Measurements from ENCODE around the gene NDUFAF5. TPM values are rescaled to one million over a fixed set of nuclear protein-coding genes. Genes with fewer than 3 reads are reported as not detected.

Gene NDUFAF5
- polyA plus RNA-seq, 3 donors from 2014 or later, result 5.8 to 14.8 (median 7.7) TPM

Other genes starting within 250 kb of the NDUFAF5 start
- gene TASP1, start 146.1 kb upstream of the NDUFAF5 start, polyA plus RNA-seq, result 10 to 100 TPM in 1 of 3 donors, 1 to 10 TPM in 2; 5.0 to 12.7 (median 6.8) TPM
- 1 to 10 TPM; 4.1 to 6.7 (median 4.5) TPM for gene ESF1, start 109 bp upstream of the NDUFAF5 start, polyA plus RNA-seq
- gene SEL1L2, start 205.6 kb downstream of the NDUFAF5 start, polyA plus RNA-seq, result not detected
- gene MACROD2, start 210.5 kb downstream of the NDUFAF5 start, polyA plus RNA-seq, result not detected